ENCODE data around the gene COPZ1. TPM values are rescaled to one million over a fixed set of nuclear protein-coding genes. Genes with fewer than 3 reads are reported as not detected.

COPZ1 gene
- total and polyA plus RNA-seq, 9 of the 15 experiments (the other 6 are each of a cell fraction or from before 2014, with no cell fraction given): 137 to 487 (median 233) TPM

- TF ChIP-seq CTCFL (IDR thresholded peaks at IDR 0.05; ENCODE audit: borderline replicate concordance, insufficient read depth, low read depth, low read length, poor library complexity, severe bottlenecking) (no peak), THRAP3 (IDR thresholded peaks at IDR 0.05; ENCODE audit: borderline replicate concordance) (peak; percentile 74; the same call in 1 of the 2 replicates), EWSR1 (IDR thresholded peaks at IDR 0.05; ENCODE audit: borderline replicate concordance, low read depth, partially characterized antibody) (peak; percentile 94), NELFE (IDR thresholded peaks at IDR 0.05; ENCODE audit: insufficient read depth, insufficient read length) (no peak), ZNF197 (CRISPR knock-in tag; IDR thresholded peaks at IDR 0.05; ENCODE audit: low read depth) (no peak), CEBPZ (IDR thresholded peaks at IDR 0.05; ENCODE audit: borderline replicate concordance, low read depth, low read length) (no peak), ZFP1 (CRISPR knock-in tag; IDR thresholded peaks at IDR 0.05) (no peak), SRSF9 (IDR thresholded peaks at IDR 0.05; ENCODE audit: borderline replicate concordance, low read depth, low read length) (no peak), POLR3A (IDR thresholded peaks at IDR 0.05; ENCODE audit: borderline replicate concordance, extremely low read depth, insufficient read depth, insufficient read length) (no peak), SMAD1 (IDR thresholded peaks at IDR 0.05; ENCODE audit: low read depth, low read length, partially characterized antibody) (no peak), KAT8 (IDR thresholded peaks at IDR 0.05; ENCODE audit: low read depth) (no peak), NFIX (CRISPR knock-in tag; IDR thresholded peaks at IDR 0.05; ENCODE audit: low read depth) (no peak), PCBP2 (IDR thresholded peaks at IDR 0.05; ENCODE audit: low read depth, low read length, poor library complexity, severe bottlenecking) (no peak), MLX (CRISPR knock-in tag; conservative IDR thresholded peaks at IDR 0.05) (0 out of 4 replicates have a peak, but pooled peaks of 1 of the 2 experiments have one; percentile 23)
Measured at GRCh38 chr12:54286042-54287030, 38.6 kb upstream of the COPZ1 start (continued).
